Sigmoid colon (tissue), 3 donors: ENCODE results near the gene CDK14.

Experiments used
- CTCF ChIP-seq, 4 experiments: fragments of 450-650 bp in 3 of 4; fragments of 200-600 bp in 1 of 4; IDR thresholded peaks; one replicate each; pipeline ENCODE4 v1.5.1; 2016 to 2019; ENCODE audit warnings: antibody characterized with exemption in 4 of 4, mild to moderate bottlenecking in 3 of 4, moderate library complexity in 2 of 4
- POLR2A ChIP-seq, 2 donors: fragments of 450-650 bp; IDR thresholded peaks; one replicate each; pipeline ENCODE4 v1.6.1; 2016; ENCODE audit warnings: antibody characterized with exemption in 2 of 2, mild to moderate bottlenecking in 2 of 2, moderate library complexity in 2 of 2

- TF ChIP-seq POLR2A (IDR thresholded peaks at IDR 0.05) (no peak), CTCF (IDR thresholded peaks at IDR 0.05) (no peak)
Measured at GRCh38 chr7:90698616-90699015, 102.5 kb downstream of the CDK14 start.
